Activated gamma-delta T cell treated with anti-CD3 and anti-CD28 coated beads, Interleukin-2, amount 50 U/mL, for 16 hours (primary cell): ENCODE measurements around the gene CLCN1.

Experiments used
- DNase-seq: peaks from one replicate; pipeline ENCODE4 v3.0.0-alpha.2; 2020; ENCODE audit warnings: low read depth

CLCN1 gene

DNA sequence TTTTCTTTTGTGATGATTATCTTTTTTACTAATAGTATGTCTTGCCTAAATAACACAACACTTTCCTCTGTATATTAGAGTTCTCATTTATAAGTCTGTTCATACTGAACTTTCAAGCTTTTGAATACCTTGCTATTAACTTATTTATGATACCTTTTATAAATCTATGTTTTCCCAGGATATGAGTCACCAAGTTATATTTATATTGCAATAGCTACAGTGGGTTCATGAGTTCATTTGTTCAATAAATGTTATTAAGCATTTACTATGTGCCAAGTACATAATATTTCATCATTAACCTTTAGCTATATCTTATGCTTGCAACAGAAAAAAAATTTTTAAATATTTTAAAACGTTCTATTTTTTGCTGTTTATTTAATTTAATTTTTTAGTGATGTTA lies 18.3 kb downstream of the CLCN1 start:
- no peak for DNase-seq

DNA sequence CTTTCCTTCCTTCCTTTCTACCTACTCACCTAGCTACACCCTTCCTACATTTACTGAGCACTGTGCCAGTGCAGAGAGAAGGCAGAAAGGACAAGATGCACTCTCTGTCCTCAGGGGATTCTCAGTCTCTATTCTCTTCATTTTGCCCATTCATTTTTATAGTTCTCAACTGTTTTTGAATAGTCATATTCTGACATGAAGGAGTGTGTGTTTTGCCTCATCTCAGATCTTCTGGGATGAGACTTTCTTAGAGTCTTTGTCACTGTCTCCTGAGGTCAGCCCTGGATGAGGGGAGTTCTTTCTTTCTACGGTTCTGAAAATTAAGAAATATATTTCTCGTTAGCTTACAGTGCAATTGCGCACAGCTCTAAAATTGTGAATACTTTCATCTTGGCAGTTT lies 21.3 kb downstream of the CLCN1 start:
- DNase-seq, result no peak

DNA sequence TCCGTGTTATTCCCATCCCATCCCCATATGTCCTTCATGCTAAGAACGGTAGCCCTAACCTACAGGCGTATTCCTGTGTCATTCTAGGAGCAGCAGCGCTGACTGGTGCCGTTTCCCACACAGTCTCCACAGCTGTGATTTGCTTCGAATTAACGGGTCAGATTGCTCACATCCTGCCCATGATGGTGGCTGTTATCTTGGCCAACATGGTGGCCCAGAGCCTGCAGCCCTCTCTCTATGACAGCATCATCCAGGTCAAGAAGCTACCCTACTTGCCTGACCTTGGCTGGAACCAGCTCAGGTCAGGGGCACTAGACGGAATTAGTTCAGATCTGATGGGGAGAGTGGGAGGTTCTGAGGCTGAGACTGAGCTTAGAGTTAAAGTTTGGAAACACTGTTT lies 25.9 kb downstream of the CLCN1 start:
- DNase-seq, result no peak

DNA sequence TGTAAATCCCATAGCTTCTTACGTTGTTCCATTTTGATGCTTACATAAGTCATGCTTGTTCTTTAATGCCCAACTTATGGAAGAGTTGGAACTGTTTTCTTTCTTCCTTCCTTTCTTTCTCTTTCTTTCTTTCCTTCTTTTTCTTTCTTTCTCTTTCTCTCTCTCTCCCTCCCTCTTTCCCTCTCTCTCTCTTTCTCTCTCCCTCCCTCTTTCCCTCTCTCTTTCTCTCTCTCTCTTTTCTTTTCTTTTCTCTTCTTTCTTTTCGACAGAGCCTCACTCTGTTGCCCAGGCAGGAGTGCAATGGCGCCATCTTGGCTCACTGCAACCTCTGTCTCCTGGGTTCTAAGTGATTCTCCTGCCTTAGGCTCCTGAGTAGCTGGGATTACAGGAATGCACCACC lies 27.7 kb downstream of the CLCN1 start:
- no peak for DNase-seq

DNA sequence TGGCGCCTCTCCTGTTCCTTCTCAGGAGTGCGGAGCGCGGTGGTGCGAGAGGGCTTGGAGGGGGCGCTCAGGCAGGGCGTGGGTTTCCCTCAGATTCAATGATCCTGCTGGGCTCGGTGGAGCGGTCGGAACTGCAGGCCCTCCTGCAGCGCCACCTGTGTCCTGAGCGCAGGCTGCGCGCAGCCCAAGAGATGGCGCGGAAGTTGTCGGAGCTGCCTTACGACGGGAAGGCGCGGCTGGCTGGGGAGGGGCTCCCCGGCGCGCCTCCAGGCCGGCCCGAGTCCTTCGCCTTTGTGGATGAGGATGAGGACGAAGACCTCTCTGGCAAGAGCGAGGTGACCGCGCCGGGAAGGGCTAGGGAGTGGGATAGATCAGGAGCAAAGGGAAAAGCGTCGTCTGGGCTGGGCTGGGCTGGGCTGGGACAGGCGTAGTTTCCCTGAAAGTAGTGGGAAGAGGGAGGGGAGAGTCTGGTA lies 29.6 kb downstream of the CLCN1 start:
- DNase-seq, result peak; percentile 36

DNA sequence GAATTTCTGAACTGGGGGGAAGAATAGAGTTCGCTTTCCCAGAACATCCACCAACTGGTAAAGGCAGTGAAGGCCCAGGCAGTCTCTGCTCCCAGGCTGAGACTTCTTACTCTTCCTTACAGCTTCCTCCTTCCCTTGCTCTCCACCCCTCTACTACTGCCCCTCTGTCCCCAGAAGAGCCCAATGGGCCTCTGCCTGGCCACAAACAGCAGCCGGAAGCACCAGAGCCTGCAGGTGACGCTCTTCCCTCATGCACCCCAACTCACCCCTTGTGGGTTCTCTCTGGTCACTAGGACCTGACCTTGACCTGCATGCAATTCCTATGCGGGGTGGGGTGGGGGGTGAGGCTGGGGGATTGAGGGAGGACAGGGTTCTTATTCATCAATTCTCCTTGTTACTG lies 30.1 kb downstream of the CLCN1 start:
- DNase-seq, result no peak

DNA sequence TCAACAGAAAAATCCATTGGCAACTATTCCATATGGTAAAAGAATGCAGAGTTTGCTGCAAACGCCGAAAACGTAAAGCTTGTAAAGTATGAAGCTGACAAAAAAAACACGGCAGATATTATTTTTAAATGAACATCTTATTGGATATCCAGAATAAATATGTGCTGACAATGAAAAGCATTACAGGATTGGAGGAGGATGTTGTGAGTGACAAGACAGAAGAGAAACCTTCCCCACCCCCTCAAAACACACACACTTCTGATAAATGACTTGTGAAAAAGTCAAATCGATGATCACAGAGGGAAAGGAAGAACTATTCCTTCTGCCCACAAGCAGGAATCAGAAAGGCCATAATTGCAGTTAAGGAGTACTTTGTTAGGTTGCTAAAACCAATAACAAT lies 32.0 kb downstream of the CLCN1 start:
- DNase-seq, result no peak

DNA sequence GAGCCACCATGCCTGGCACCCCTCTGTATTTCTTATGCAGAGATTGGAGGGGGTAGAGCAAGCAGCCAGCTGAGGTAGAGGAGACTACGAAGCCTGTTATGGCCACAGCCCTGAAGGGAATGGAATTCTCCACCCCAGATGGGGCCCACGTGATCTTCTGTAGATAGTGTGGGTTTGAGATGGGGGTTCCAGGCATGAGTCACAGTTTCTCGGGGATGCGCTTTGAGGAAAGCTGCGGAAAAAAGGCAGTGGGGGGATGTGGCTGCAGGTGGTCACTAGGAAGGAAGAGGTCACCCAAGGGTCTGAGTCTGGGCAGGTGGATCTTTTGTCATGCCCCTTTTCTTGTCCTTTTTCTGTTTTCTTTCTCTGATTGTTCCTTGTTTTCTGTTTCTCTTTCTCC lies 35.1 kb downstream of the CLCN1 start:
- DNase-seq, result no peak

DNA sequence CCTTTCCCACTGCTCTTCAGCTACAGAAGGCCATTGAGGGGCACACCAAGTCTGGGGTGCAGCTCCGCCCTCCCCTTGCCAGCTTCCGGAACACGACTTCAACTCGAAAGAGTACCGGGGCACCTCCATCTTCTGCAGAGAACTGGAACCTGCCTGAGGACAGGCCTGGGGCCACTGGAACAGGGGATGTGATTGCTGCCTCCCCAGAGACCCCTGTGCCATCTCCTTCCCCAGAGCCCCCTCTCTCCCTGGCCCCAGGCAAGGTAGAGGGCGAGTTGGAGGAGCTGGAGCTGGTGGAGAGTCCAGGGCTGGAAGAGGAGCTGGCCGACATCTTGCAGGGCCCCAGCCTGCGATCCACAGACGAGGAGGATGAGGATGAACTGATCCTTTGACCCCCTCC lies 35.7 kb downstream of the CLCN1 start:
- DNase-seq, result no peak

DNA sequence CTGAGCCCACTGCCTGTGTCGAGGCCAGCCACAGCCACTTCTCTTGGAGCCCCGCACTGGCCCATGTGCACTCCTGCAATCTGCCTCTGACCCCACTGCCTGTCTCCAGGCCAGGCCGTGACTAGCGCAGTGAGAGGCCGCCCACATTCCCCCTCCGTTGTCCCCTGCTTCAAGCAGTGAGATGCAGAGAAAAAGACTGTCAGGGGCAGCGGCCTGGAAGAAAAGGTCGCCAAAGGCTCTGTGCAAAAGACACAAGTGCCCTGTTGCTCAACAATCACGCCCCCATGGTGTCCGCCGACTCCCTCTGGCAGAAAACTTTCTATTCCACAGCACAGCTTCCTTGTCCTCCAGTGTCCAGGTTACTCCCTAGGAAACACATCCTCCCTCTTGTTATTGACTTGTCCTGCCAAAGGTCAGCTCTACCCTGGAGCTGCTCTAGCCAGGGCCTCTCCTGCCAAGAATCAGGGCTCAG lies 36.7 kb downstream of the CLCN1 start:
- DNase-seq, result no peak

DNA sequence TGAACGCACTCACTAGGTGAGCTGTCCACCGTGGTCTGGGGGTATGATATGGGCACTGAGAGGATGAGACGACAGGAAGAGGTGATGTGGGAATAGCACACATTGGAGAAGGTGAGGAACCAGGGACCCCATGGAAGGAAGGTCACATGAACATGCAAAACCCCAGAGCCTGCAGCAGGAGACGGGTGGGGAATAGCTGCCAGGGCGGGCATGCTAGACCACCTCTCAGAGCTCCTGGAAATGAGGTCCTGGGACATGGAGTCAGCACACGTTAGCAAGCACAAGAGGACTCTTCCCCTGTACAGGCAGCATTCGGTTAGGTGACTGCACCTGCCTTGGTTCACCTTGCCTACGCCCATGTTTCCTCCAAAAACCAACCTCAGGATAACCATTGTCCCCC lies 38.5 kb downstream of the CLCN1 start:
- no peak for DNase-seq

DNA sequence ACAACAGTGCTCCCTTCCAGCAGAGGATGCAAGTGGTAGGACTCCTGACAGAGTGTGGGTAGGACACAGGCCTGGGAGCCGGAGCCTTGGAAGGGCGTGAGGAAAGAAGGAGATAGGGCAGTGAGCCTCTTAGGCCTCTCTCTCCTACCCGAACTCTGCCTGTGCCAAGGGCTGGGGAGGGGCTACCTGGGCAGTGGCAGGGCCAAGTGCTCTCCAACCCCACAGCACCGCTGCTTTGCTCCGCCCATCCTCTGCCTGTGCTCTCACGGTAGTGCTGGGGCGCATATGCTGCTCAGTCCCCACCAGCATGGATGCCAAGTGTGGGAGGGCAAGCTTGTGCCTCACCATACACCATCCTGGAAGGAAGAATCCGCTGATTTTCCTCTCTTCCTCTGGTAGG lies 39.1 kb downstream of the CLCN1 start:
- no peak for DNase-seq

DNA sequence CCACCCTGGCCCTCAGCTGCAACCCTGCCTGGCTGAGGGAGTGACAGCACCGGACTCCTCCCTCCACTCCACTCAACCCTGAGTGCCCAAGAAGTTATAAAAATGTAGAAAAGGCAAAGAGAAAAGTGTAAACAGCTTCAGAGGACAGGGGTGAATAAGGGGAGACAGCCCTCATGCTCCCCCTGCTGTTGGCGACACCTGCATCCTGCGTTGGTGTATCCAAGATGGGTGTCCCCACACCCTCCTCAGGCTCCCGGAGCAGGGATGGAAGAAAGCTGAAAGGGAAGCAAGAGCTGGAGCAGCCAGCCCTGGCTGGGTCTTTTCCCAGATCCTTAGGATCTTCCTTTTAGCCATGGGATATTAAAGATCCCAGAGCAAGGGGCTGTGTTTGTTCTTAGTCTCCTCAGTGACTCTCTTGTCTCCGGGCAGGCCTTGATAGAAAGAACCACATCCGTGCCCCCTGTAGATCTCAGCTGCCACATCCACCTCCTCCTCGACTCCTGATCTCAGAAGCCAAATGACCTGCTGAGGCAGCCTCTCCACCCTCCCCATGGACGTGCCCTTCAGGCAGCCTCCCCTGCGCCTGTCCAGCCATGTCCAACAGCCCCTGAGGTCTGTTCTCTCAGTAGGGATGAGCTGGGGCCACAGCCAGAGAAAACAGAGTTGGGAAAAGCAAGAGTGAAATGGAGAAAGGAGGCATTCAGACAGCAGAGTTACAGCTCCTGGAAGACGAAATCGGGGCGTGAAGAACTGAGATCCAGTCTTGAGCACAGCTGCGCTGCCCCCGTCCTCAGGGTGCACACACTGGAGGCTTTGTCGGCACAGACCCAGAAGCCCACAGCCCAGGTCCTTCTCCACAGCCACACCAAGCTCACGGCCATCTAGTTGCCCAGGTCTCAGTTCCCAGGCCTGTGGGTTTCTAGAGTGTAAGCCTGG lies 39.8 kb downstream of the CLCN1 start:
- DNase-seq, result no peak

DNA sequence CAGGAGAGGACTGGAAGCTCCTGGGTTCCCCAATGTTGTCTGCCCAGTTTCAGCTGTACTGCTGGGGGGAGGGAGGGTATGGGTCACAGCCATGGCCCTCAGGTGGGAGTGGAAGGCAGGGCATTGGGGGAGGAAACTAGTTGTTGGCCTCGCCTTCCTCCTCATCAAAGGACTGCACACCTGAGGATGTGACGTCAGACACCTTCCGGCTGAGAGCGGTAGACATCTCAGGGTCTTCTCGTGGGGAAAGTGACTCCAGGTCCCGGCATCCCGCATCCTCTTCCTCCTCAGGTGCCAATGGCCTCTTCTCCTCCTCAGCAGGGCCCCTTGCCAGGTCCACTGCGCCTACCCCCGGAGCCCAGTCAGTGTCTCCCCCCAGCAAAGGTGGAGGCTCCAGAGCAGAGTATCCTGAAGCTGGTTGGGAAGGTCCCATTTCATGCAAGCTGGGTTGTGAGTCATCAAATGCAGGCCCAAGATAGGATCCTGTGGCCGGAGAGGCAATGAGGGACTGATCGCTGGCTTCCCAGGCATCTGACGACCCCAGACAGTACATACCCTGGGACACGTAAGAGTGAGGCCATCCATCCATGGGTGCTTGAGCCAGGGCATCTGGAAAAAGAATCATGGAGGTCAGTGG lies 40.6 kb downstream of the CLCN1 start:
- no peak for DNase-seq

DNA sequence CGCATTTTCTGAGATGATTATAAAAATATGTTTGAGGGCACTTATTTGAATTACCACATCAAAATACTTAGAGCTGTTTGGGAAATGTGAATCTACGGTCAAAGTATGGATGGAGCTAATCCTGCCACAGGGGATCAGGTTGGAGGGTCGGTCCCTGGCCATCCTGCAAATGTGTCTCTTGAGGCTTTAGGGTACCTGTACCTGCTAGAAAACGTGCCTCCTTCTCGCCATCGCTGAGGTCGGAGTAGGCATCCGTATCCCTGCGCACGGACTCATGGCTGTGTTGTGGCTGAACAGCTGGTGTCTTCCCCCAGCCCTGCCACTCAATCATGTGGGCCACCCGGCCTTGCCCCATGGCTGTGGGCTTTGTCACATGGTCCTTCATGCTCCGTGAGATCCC lies 42.7 kb downstream of the CLCN1 start:
- no peak for DNase-seq

DNA sequence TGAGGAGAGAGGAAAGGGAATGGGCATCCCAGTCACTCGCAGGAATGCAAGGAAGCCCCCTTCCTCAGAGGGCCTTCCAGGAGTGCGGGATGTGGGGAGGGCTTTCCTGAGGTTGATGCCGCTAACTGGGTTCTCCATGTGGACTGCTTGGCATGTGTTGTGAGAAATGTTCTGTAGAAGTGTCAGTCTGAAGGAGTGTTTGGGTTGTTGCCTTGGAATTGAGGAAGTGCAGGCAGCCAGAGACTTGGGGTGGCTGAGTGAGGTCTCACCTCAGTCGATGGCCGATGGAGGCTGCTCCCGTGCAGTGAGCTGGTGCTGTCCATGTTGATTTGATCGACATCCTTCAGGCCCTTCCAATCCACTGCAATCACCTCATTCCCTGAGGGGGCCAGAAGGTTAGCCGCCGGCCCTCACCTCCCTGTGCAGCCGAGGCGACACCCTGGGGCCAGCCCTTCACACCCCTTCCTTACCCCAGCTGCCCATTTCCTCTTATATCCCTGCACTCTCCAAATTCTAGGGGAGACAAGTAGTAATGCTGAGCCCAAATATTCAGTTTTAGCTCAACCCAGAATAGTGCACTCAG lies 44.0 kb downstream of the CLCN1 start:
- DNase-seq, result no peak

DNA sequence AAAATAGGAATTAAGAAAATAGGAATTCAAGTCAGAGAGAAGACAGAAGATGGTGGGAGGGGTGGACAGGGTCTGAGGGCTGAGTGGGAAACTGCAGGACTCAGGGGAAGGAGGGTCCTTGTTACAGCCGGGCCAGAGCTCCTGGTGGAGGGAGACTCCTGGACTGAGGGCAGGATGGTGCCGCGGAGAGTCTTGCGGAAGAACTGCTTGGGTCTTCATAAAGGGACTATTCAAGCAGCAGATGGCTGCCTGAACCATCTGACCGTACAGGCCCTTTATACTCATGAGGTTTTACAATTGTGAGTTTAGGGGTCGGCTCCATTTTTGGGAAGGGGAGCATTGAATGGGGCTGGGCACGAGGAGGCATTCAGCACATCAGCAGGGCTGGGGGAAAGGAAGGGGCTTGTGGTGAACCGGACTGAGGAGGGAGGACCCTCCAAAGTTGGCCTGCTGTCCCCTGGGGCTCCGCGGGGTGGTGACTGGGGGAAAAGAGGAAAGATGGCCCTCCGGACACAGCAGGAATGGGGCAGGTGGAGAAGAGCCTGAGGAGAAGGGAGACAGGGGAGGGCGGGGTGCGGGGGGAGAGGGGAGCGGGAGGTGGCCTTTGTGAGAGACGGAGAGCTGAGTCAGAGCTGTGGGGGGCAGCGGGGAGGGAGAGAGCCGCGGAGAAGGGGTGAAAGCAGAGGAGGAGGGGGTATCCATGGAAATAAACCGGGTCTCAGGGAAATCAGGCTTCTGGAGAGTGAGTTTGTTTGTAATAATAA lies 45.1 kb downstream of the CLCN1 start:
- DNase-seq, result no peak

DNA sequence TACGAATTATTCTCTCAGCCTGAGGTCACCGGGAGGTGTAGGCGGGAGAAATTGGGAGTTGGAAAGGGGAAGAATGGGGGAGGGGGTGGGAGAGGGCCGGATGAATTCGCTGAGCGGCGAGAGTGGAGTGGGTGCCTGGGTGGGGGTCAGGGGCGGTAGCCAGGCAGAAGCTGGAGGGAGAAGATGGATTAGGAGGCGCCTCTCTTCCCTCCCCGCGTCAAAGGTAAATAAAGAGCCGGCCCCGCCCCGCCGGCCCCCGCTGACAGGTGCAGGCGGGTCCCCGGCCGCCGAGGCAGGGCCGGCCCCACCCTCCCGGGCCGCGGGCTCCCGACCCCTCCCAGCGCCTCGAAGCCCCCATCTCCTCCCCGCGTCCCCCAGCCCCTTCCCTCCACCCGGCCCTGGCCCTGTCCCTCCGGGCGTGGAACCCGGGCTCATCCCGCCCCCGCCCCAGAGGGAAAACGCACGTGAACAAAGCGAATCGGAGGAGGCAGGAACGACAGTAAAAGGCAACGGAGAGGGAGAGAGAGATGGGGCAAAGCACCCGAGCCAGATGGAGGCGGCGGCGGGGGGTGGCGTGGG lies 45.7 kb downstream of the CLCN1 start:
- no peak for DNase-seq

DNA sequence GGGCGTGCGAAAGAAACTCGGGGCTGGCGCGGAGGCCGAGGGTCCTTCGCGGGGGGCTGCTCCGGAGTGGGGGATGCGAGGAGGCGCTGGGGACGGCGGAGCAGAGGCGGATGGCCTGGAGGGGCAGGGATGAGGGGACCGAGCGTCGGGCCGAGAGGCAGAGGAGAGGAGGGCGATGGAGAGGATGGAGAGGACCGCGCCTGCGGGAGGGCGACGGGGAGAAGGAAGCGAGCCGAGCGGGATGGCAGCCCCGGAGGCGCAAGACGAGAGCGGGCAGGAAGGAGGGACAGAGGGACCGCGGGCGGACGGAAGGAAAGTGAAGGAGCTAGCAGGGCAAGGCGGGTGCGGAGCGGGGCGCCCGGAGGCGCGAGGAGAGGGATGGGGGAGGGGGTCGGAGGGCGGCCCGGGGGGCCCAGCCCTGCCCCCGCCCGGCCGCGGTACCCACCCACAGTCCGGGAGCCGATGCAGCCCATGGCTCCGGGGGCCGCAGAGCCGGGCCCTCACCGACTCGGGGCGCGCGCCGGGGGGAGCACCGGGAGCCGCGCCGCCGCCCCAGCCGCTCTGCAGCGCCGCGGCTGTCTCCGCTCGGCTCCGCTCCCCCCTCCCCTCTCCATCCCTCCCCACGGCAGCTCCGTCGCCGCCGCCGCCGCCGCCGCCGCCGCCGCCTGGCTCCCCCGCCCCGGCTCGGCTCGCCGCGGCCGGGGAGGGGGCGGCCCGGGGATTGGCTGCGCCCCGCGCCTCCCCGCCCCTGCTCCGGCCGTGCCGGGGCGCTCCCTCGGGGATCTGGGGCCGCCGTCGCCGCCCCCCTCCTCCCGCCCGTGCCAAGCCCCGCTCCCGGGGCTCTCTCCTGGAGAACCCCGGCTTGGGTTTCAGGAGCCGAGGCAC lies 46.5 kb downstream of the CLCN1 start, which contains the start of gene FAM131B:
TSS of gene FAM131B (minus strand) at position 583 of the 885 bp plus-strand sequence. CDS start at position 473, 110 bp downstream.
- no peak for DNase-seq

DNA sequence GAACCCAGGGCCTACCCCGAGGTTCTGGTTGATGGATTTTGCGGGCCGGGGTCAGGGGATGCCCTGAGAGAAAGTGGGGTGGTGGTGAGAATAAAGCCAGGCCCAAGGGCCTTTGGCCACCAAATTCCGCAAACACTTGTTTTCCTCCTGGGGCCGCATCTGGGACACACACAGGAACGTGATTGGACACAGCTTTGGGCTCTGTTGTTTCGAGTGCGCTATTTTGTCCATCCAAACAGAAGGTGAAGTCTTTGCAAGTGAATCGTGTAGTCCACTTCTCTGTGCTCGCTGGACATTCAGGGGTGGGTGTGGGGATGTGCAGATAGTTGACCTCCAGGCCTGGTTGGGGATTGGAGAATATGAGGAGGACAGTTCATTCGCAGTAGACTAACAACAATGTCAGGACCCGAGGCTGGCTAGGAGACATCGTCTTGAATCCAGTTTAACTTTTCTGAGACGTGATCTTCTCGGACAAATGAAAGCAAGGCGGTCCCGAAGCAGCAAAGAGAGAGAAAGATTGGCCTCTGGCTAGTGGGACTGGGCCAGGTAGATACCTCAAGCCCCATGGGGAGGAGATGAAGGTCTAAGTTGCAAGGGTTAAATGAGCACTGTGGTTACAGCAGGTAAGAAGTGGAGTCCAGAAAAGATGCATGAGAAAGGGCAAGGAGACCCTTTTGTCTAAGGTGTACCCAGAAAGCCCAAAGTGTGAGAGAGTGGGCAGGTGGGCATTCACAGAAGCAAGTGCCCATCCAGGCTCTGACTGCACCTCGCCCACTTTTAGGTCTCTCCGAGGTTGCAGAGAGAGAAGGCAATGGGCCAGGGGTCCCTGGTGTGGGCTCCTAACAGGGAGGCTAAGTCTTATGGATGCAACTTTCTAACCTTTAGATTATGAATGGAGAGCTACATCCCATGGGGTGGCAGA lies 47.4 kb downstream of the CLCN1 start:
- DNase-seq, result no peak
